ENCODE data around the gene PDE4DIP.
"Not testable (repeated sequence)": the region's sequence is repeated elsewhere in the genome, so short reads cannot be mapped to it uniquely, and the experiment has no call there.

PDE4DIP gene

GRCh38 chr1:148921047-148921446, 76.8 kb downstream of the PDE4DIP start:
- DNase-seq (ENCODE audit: low read depth), result not testable (repeated sequence)

GRCh38 chr1:148923798-148924197, 79.6 kb downstream of the PDE4DIP start:
- not testable (repeated sequence) for DNase-seq (ENCODE audit: low read depth)

- not testable (repeated sequence) for DNase-seq (ENCODE audit: low read depth)
Measured at GRCh38 chr1:148927645-148928044, 83.4 kb downstream of the PDE4DIP start.

GRCh38 chr1:148929253-148929652, 85.0 kb downstream of the PDE4DIP start:
- not testable (repeated sequence) for DNase-seq (ENCODE audit: low read depth)

- DNase-seq (ENCODE audit: low read depth), result not testable (repeated sequence)
Measured at GRCh38 chr1:148935381-148936002, 91.3 kb downstream of the PDE4DIP start.

GRCh38 chr1:148942906-148943305, 98.7 kb downstream of the PDE4DIP start:
- DNase-seq (ENCODE audit: low read depth), result not testable (repeated sequence)

- DNase-seq (ENCODE audit: low read depth), result not testable (repeated sequence)
Measured at GRCh38 chr1:148945130-148945529, 100.9 kb downstream of the PDE4DIP start.

- not testable (repeated sequence) for DNase-seq (ENCODE audit: low read depth)
Measured at GRCh38 chr1:148948768-148949167, 104.5 kb downstream of the PDE4DIP start.

GRCh38 chr1:148951336-148952227, 107.4 kb downstream of the PDE4DIP start:
- DNase-seq (ENCODE audit: low read depth), result peak; percentile 52

GRCh38 chr1:148952253-148952937, 108.2 kb downstream of the PDE4DIP start:
- DNase-seq (ENCODE audit: low read depth), result peak; percentile 41

- not testable (repeated sequence) for DNase-seq (ENCODE audit: low read depth)
Measured at GRCh38 chr1:148952938-148953616, 108.8 kb downstream of the PDE4DIP start.

GRCh38 chr1:148953730-148954129, 109.5 kb downstream of the PDE4DIP start:
- not testable (repeated sequence) for DNase-seq (ENCODE audit: low read depth)

GRCh38 chr1:148958343-148958742, 114.1 kb downstream of the PDE4DIP start:
- DNase-seq (ENCODE audit: low read depth), result not testable (repeated sequence)

GRCh38 chr1:148960212-148961000, 116.2 kb downstream of the PDE4DIP start:
- not testable (repeated sequence) for DNase-seq (ENCODE audit: low read depth)

- not testable (repeated sequence) for DNase-seq (ENCODE audit: low read depth)
Measured at GRCh38 chr1:148962127-148962857, 118.1 kb downstream of the PDE4DIP start.

GRCh38 chr1:148966084-148966483, 121.9 kb downstream of the PDE4DIP start:
- not testable (repeated sequence) for DNase-seq (ENCODE audit: low read depth)

- DNase-seq (ENCODE audit: low read depth), result not testable (repeated sequence)
Measured at GRCh38 chr1:148967580-148967979, 123.4 kb downstream of the PDE4DIP start.

GRCh38 chr1:148968682-148969081, 124.5 kb downstream of the PDE4DIP start:
- DNase-seq (ENCODE audit: low read depth), result not testable (repeated sequence)

- DNase-seq (ENCODE audit: low read depth), result not testable (repeated sequence)
Measured at GRCh38 chr1:148969126-148969525, 124.9 kb downstream of the PDE4DIP start.

GRCh38 chr1:148975453-148975852, 131.2 kb downstream of the PDE4DIP start:
- DNase-seq (ENCODE audit: low read depth), result not testable (repeated sequence)

All from activated gamma-delta T cell treated with anti-CD3 and anti-CD28 coated beads, Interleukin-2, amount 50 U/mL, for 16 hours (primary cell).